Fibroblast of villous mesenchyme (primary cell): ENCODE measurements around the gene MSANTD7. TPM values are rescaled to one million over a fixed set of nuclear protein-coding genes. Genes with fewer than 3 reads are reported as not detected.
A peak's percentile ranks its signal among the peaks of the same experiment; 100 is the strongest.

ENCODE experiments used
- DNase-seq: peaks from one replicate; pipeline ENCODE4 v3.0.0-alpha.2; 2010; ENCODE audit warnings: low read depth
- H3K4me3 ChIP-seq: 2 replicates; pipeline ENCODE4 v1.5.1; 2011; ENCODE audit warnings: low read depth, mild to moderate bottlenecking, low read length
- CTCF ChIP-seq: IDR thresholded peaks from 2 replicates; pipeline ENCODE4 v1.5.1; 2012; ENCODE audit warnings: low read depth, mild to moderate bottlenecking, low read length; ENCODE audit not compliant: insufficient read depth
- total RNA-seq: library from RNA; depleted of rRNA; stranded (reverse); fragments of >200 nt; gene quantifications from 2 replicates; pipeline ENCODE4 v1.2.3, GENCODE V29; 2012

MSANTD7 gene
- total RNA-seq, 1 donor: 23.3 TPM

GRCh38 chr10:14837003-14837756 lies 926 bp upstream of the MSANTD7 start:
- peak overlapping the region; percentile 100 for H3K4me3 ChIP-seq
- DNase-seq: peak; percentile 75
- no peak for TF ChIP-seq CTCF

- TF ChIP-seq CTCF: no peak
- peak overlapping the region; percentile 100 for H3K4me3 ChIP-seq
- DNase-seq: peak; percentile 49
Observed at GRCh38 chr10:14838582-14839304, 637 bp downstream of the MSANTD7 start.

- DNase-seq: peak; percentile 21
- H3K4me3 ChIP-seq: peak overlapping the region; percentile 100
- no peak for TF ChIP-seq CTCF
Observed at GRCh38 chr10:14839305-14839695, 1.2 kb downstream of the MSANTD7 start.

- no peak overlapping the region for H3K4me3 ChIP-seq
- TF ChIP-seq CTCF: no peak
Observed at GRCh38 chr10:14840178-14840577, 2.1 kb downstream of the MSANTD7 start.

GRCh38 chr10:14843327-14843988 lies 5.4 kb downstream of the MSANTD7 start:
- DNase-seq: no peak
- no peak for TF ChIP-seq CTCF
- no peak overlapping the region for H3K4me3 ChIP-seq

More at GRCh38 chr10:14840178-14840577, 2.1 kb downstream of the MSANTD7 start:
- no peak for DNase-seq

GRCh38 chr10:14844948-14845347 lies 6.8 kb downstream of the MSANTD7 start:
- no peak for TF ChIP-seq CTCF
- no peak overlapping the region for H3K4me3 ChIP-seq
- no peak for DNase-seq
